GM19023 (cell line): ENCODE data around the gene PREX1.
"Not testable (repeated sequence)": the region's sequence is repeated elsewhere in the genome, so short reads cannot be mapped to it uniquely, and the experiment has no call there.

Experiments
- ATAC-seq: cut with Tn5 transposase; IDR thresholded peaks from one replicate; pipeline ENCODE4 v1.9.1; 2021; ENCODE audit warnings: mild to moderate bottlenecking, moderate library complexity; ENCODE audit not compliant: unreplicated experiment

Gene PREX1

GRCh38 chr20:48846516-48847492 is 19.0 kb upstream of the PREX1 start:
- ATAC-seq = peak; percentile 89

- no peak for ATAC-seq
These were observed 18.0 kb upstream of the PREX1 start for GRCh38 chr20:48845721-48846306.

GRCh38 chr20:48844996-48845395 is 17.2 kb upstream of the PREX1 start:
- no peak for ATAC-seq

GRCh38 chr20:48843896-48844295 is 16.1 kb upstream of the PREX1 start:
- not testable (repeated sequence) for ATAC-seq

- ATAC-seq = no peak
These were observed 15.4 kb upstream of the PREX1 start for GRCh38 chr20:48843057-48843806.

GRCh38 chr20:48841875-48842529 is 14.2 kb upstream of the PREX1 start:
- no peak for ATAC-seq

GRCh38 chr20:48841196-48841874 is 13.5 kb upstream of the PREX1 start:
- no peak for ATAC-seq

GRCh38 chr20:48839154-48839917 is 11.5 kb upstream of the PREX1 start:
- ATAC-seq = no peak

- ATAC-seq = no peak
These were observed 9.2 kb upstream of the PREX1 start for GRCh38 chr20:48837014-48837413.

GRCh38 chr20:48835390-48835789 is 7.6 kb upstream of the PREX1 start:
- no peak for ATAC-seq

GRCh38 chr20:48834278-48834677 is 6.5 kb upstream of the PREX1 start:
- ATAC-seq = no peak

- no peak for ATAC-seq
These were observed 4.6 kb upstream of the PREX1 start for GRCh38 chr20:48832405-48832730.

GRCh38 chr20:48831718-48832404 is 4.1 kb upstream of the PREX1 start:
- ATAC-seq = no peak

GRCh38 chr20:48830826-48831318 is 3.1 kb upstream of the PREX1 start:
- no peak for ATAC-seq

- ATAC-seq = no peak
These were observed 2.1 kb upstream of the PREX1 start for GRCh38 chr20:48829940-48830339.

- no peak for ATAC-seq
These were observed 1.1 kb upstream of the PREX1 start for GRCh38 chr20:48828734-48829460.

GRCh38 chr20:48826883-48827771 is 672 bp downstream of the PREX1 start:
- peak; percentile 29 for ATAC-seq
